Measurements from ENCODE around the gene NFIL3. TPM values are rescaled to one million over a fixed set of nuclear protein-coding genes. Genes with fewer than 3 reads are reported as not detected.

The NFIL3 gene
- polyA plus RNA-seq, 1 of the 3 experiments (the other 2 are of a cell fraction): 9.3 TPM

- Histone ChIP-seq H3K4me3 (ENCODE audit: low read depth in 2 of 2, low read length in 1 of 2) (peak within 1 kb of the TSS; percentile 70 to 87), H2AFZ (ENCODE audit: low read depth) (peak within 1 kb of the TSS; percentile 99), H3K36me3 (replicated peaks in 1 of 2; ENCODE audit: control insufficient read depth in 1 of 2, insufficient read depth in 2 of 2, low read length in 1 of 2) (peaks cover 0 to 10% of the 10 kb centered on the region in 2 experiments), H3K27me3 (ENCODE audit: insufficient read depth) (no peaks in the 10 kb centered on the region), H3K27ac (ENCODE audit: low read depth in 2 of 2, low read length in 1 of 2) (peak within 1 kb of the TSS; percentile 40 to 71; a peak in 3 of 4 replicates), H3K4me1 (ENCODE audit: control insufficient read depth in 1 of 2, insufficient read depth in 2 of 2, low read depth in 1 of 2, low read length in 1 of 2) (peaks cover 3 to 12% of the 10 kb centered on the region in 2 experiments; a peak in 3 of 4 replicates), H3F3A (replicated peaks; ENCODE audit: insufficient read depth) (no peaks in the 10 kb centered on the region), H3K4me2 (peak within 1 kb of the TSS; percentile 89), H3K9me2 (no peaks in the 10 kb centered on the region), H3K9me3 (no peaks in the 10 kb centered on the region), H3K79me2 (ENCODE audit: insufficient read depth) (peaks cover 42% of the 10 kb centered on the region), H3K9ac (peak within 1 kb of the TSS; percentile 86), H4K20me1 (ENCODE audit: insufficient read depth) (no peaks in the 10 kb centered on the region)
- ChIA-PET POLR2A (interaction anchor here (0.6 to 0.7 kb wide), 2 partner anchors 942 to 1374 kb away, joined by 3 to 4 read pairs; no protein-coding TSS in a partner anchor), CTCF (interaction anchor here (0.6 to 1.5 kb wide), 2 partner anchors 447 to 876 kb away, joined by 3 read pairs; no protein-coding TSS in a partner anchor)
- WGBS (ENCODE audit: low lambda C conversion rate): under 1% methylated on average over 19 of the region's 82 CpGs
- DNase-seq: peak; percentile 98
- TF ChIP-seq MEF2A (IDR thresholded peaks at IDR 0.05; ENCODE audit: borderline replicate concordance, low read depth): no peak
- TF ChIP-seq JUND (IDR thresholded peaks at IDR 0.05): no peak
- TF ChIP-seq NFIC (IDR thresholded peaks at IDR 0.05; ENCODE audit: borderline replicate concordance): no peak
- TF ChIP-seq TAF1 (IDR thresholded peaks at IDR 0.05; ENCODE audit: borderline replicate concordance, low read depth, low read length): peak; percentile 64; the same call in 1 of the 2 replicates
- TF ChIP-seq SMC3 (IDR thresholded peaks at IDR 0.05; ENCODE audit: low read depth, low read length): peak; percentile 20; the same call in 1 of the 2 replicates
- TF ChIP-seq FOXJ3 (CRISPR knock-in tag; IDR thresholded peaks at IDR 0.05): no peak
- no peak for TF ChIP-seq RCOR1 (IDR thresholded peaks at IDR 0.05; ENCODE audit: low read length)
- 0 out of 4 replicates have a peak, but pooled peaks of 1 of the 2 experiments have one; percentile 14 for TF ChIP-seq EP300 (IDR thresholded peaks at IDR 0.05; ENCODE audit: borderline replicate concordance in 1 of 2, low read depth in 1 of 2, low read length in 1 of 2)
- TF ChIP-seq USF2 (IDR thresholded peaks at IDR 0.05; ENCODE audit: borderline replicate concordance, low read depth, low read length): no peak
- peak; percentile 37 for TF ChIP-seq MAX (IDR thresholded peaks at IDR 0.05; ENCODE audit: low read depth)
- peak; percentile 94 for TF ChIP-seq NRF1 (IDR thresholded peaks at IDR 0.05; ENCODE audit: low read depth, low read length)
- TF ChIP-seq RXRA (IDR thresholded peaks at IDR 0.05; ENCODE audit: borderline replicate concordance, low read depth): no peak
- TF ChIP-seq ZBTB33 (IDR thresholded peaks at IDR 0.05; ENCODE audit: borderline replicate concordance, low read depth): no peak
- no peak for TF ChIP-seq TEAD4 (IDR thresholded peaks at IDR 0.05; ENCODE audit: borderline replicate concordance, insufficient read depth)
- TF ChIP-seq ELF1 (IDR thresholded peaks at IDR 0.05): no peak
- TF ChIP-seq GATA2 (CRISPR knock-in tag; IDR thresholded peaks at IDR 0.05): no peak
- peak; percentile 89 for TF ChIP-seq YY1 (IDR thresholded peaks at IDR 0.05; ENCODE audit: low read depth)
- TF ChIP-seq PBX3 (IDR thresholded peaks at IDR 0.05): no peak
- TF ChIP-seq TCF12 (IDR thresholded peaks at IDR 0.05): no peak
- TF ChIP-seq POLR2AphosphoS5 (IDR thresholded peaks at IDR 0.05; ENCODE audit: low read depth, low read length): peak; percentile 53
- TF ChIP-seq CTCF (IDR thresholded peaks at IDR 0.05): no peak
- TF ChIP-seq FOSL2 (IDR thresholded peaks at IDR 0.05; ENCODE audit: borderline replicate concordance, low read depth): no peak
- peak; percentile 85; the same call in 1 of the 2 replicates for TF ChIP-seq MXI1 (IDR thresholded peaks at IDR 0.05; ENCODE audit: low read depth, low read length)
- no peak for TF ChIP-seq GABPA (IDR thresholded peaks at IDR 0.05; ENCODE audit: low read depth)
- TF ChIP-seq EZH2phosphoT487 (IDR thresholded peaks at IDR 0.05; ENCODE audit: borderline replicate concordance, low read depth): no peak
- no peak for TF ChIP-seq CHD2 (IDR thresholded peaks at IDR 0.05; ENCODE audit: low read length, partially characterized antibody)
Measured at GRCh38 chr9:91361291-91362050, 62.2 kb downstream of the NFIL3 start, which contains the start of gene AUH. Gene AUH, minus strand, starts transcription at chr9:91361918. Its CDS starts 29 bp downstream, at chr9:91361889.

Measured in SK-N-SH (cell line).